Fibroblast of mammary gland (primary cell): Measurements from ENCODE around the gene UNC93B1.

Source experiments
- DNase-seq: peaks from one replicate; pipeline ENCODE4 v3.0.0-alpha.2; 2010; ENCODE audit warnings: low read depth
- H3K4me3 ChIP-seq: 2 replicates; pipeline ENCODE4 v1.5.1; 2011; ENCODE audit warnings: low read depth, mild to moderate bottlenecking, low read length, moderate library complexity; ENCODE audit not compliant: control insufficient read depth
- CTCF ChIP-seq: conservative IDR thresholded peaks from 2 replicates; pipeline ENCODE4 v1.5.1; 2011; ENCODE audit warnings: low read depth, low read length, inconsistent platforms; ENCODE audit not compliant: control insufficient read depth, insufficient read depth

Gene UNC93B1

GRCh38 chr11:68040101-68040956 is 36.4 kb upstream of the UNC93B1 start:
- DNase-seq = peak; percentile 73
- H3K4me3 ChIP-seq = peak overlapping the region; percentile 76
- no peak for TF ChIP-seq CTCF

DNA sequence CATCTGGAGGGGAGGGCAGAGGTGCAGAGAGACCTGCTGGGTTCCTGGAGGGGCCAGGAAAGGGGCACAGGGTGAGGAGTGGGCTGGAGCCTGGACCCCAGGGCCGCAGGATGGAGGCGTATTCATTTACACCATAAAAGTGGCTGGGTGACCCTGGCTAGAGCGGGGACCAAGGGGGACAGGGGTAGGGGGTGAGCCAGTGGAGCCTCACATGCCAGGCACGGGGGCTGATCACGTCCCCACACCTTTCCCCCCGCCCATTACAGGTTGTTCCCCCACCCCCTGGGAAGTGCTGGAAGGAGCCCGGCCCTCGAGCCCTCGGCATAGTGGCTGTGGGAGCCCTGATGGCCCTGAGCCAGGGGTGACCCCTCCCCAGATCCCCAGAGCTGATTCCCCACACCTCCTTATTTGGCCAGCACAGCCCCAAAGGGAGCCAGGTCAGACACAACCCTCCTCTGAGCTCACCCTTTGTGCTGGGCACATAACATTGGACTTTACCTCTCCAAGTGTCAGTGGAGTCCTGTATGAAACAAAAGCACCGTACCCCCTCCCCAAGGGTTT is 35.7 kb upstream of the UNC93B1 start:
- H3K4me3 ChIP-seq = peak overlapping the region; percentile 76
- TF ChIP-seq CTCF = no peak
- DNase-seq = no peak

DNA sequence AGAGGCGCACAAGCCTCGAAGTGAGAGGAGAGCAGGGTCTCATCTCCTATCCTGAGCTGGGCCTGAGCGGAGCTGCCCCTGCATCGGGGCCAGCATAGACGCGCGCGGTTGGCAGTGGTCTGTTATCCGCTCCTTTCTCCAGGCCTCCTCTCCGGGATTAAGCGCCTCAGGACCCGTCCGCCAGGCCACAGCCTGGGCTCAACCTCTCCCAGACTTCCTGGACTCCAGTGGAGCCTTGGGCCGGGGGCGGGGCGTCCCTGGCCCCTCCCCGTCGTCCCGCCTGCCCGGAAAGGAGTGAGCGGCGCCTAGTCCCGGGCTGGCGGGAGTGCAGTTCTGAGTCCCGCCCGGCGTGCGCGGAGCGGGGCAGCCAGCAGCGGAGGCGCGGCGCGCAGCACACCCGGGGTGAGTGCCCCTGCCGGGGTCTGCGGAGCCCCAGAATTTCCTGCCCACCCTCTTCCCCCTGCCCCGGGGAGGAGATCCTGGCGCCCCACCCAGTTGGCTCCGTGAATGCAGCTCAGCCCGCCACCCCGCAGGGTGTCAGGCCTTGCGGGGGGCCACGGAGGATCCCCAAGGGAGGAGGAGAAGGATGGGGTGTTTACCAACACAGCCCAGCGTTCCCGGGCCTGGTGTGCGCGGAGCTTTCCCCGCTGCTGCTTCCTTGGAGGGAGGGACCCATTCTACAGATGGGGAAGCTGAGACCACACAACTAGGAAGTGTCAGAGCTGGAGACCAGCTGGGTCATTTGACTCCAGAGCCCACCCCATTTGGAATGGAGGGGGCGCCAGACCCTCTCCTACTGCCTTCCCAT is 35.0 kb upstream of the UNC93B1 start, which contains the start of gene TCIRG1:
TSS of gene TCIRG1 (plus strand) at position 308 of the 808 bp plus-strand sequence. CDS start 2,247 bp downstream, outside the sequence.
- TF ChIP-seq CTCF = no peak
- DNase-seq = peak; percentile 80
- H3K4me3 ChIP-seq = peak within 1 kb of the TSS; percentile 76

- no peak for TF ChIP-seq CTCF
- no peak for DNase-seq
- peak overlapping the region; percentile 76 for H3K4me3 ChIP-seq
Observed at GRCh38 chr11:68038226-68038717, 34.4 kb upstream of the UNC93B1 start.

- no peak for DNase-seq
- H3K4me3 ChIP-seq = no peak overlapping the region
- TF ChIP-seq CTCF = no peak
Observed at GRCh38 chr11:68037411-68038225, 33.7 kb upstream of the UNC93B1 start.
